ENCODE measurements around the gene PPARA.

Gene PPARA

GRCh38 chr22:46150034-46150654 lies at the start of gene PPARA:
PPARA (plus strand) TSS chr22:46150526; CDS start chr22:46198384, 47,858 bp downstream.
- DNase-seq (ENCODE audit: low read depth), result no peak

GRCh38 chr22:46102159-46102558 lies 48.2 kb upstream of the PPARA start:
- DNase-seq (ENCODE audit: low read depth), result no peak

- no peak for DNase-seq (ENCODE audit: low read depth)
Measured at GRCh38 chr22:46102752-46103151, 47.6 kb upstream of the PPARA start.

- no peak for DNase-seq (ENCODE audit: low read depth)
Measured at GRCh38 chr22:46103181-46103580, 47.1 kb upstream of the PPARA start.

- DNase-seq (ENCODE audit: low read depth), result no peak
Measured at GRCh38 chr22:46103664-46104063, 46.7 kb upstream of the PPARA start.

GRCh38 chr22:46104170-46104880 lies 46.0 kb upstream of the PPARA start:
- DNase-seq (ENCODE audit: low read depth), result no peak

- no peak for DNase-seq (ENCODE audit: low read depth)
Measured at GRCh38 chr22:46104881-46105493, 45.3 kb upstream of the PPARA start.

- DNase-seq (ENCODE audit: low read depth), result no peak
Measured at GRCh38 chr22:46105494-46106278, 44.6 kb upstream of the PPARA start.

GRCh38 chr22:46106279-46107022 lies 43.9 kb upstream of the PPARA start:
- DNase-seq (ENCODE audit: low read depth), result no peak

GRCh38 chr22:46107089-46107664 lies 43.1 kb upstream of the PPARA start:
- DNase-seq (ENCODE audit: low read depth), result no peak

- DNase-seq (ENCODE audit: low read depth), result no peak
Measured at GRCh38 chr22:46107753-46108563, 42.4 kb upstream of the PPARA start.

- DNase-seq (ENCODE audit: low read depth), result no peak
Measured at GRCh38 chr22:46108564-46109473, 41.5 kb upstream of the PPARA start.

- no peak for DNase-seq (ENCODE audit: low read depth)
Measured at GRCh38 chr22:46109474-46110003, 40.8 kb upstream of the PPARA start.

GRCh38 chr22:46110215-46110614 lies 40.1 kb upstream of the PPARA start:
- no peak for DNase-seq (ENCODE audit: low read depth)

- DNase-seq (ENCODE audit: low read depth), result no peak
Measured at GRCh38 chr22:46111645-46112306, 38.5 kb upstream of the PPARA start.

GRCh38 chr22:46112405-46112804 lies 37.9 kb upstream of the PPARA start:
- DNase-seq (ENCODE audit: low read depth), result no peak

GRCh38 chr22:46113110-46113909 lies 37.0 kb upstream of the PPARA start:
- DNase-seq (ENCODE audit: low read depth), result no peak

All from CMK (cell line).